MM.1S (cell line): ENCODE measurements around the gene TMEM44.
A peak's percentile ranks its signal among the peaks of the same experiment; 100 is the strongest.

Experiments used
- DNase-seq: peaks from one replicate; pipeline ENCODE4 v3.0.0-alpha.2; 2015
- H2AFZ ChIP-seq: fragments of 300-600 bp; sonication (generic); 2 replicates; pipeline ENCODE4 v1.6.0; 2016; ENCODE audit warnings: antibody characterized with exemption, low read length
- H3F3A ChIP-seq: fragments of 300-600 bp; sonication (generic); 2 replicates; pipeline ENCODE4 v1.6.1; 2016; ENCODE audit warnings: mild to moderate bottlenecking, antibody characterized with exemption, low read length, moderate library complexity, mixed read lengths; ENCODE audit not compliant: insufficient read depth
- H3K27ac ChIP-seq: fragments of 300-600 bp; sonication (generic); 2 replicates; pipeline ENCODE4 v1.5.1; 2016; ENCODE audit warnings: mild to moderate bottlenecking, low read length
- H3K27me3 ChIP-seq: fragments of 300-600 bp; sonication (generic); replicated peaks from 2 replicates; pipeline ENCODE4 v1.6.0; 2016; ENCODE audit warnings: low read length; ENCODE audit not compliant: insufficient read depth
- H3K36me3 ChIP-seq: fragments of 300-600 bp; sonication (generic); replicated peaks from 2 replicates; pipeline ENCODE4 v1.6.1; 2016; ENCODE audit warnings: mild to moderate bottlenecking, low read length, mixed read lengths; ENCODE audit not compliant: insufficient read depth
- H3K4me1 ChIP-seq: fragments of 300-600 bp; sonication (generic); 2 replicates; pipeline ENCODE4 v1.6.1; 2016; ENCODE audit warnings: low read length, mixed read lengths
- H3K4me2 ChIP-seq: fragments of 300-600 bp; sonication (generic); 2 replicates; pipeline ENCODE4 v1.6.0; 2016; ENCODE audit warnings: low read depth, low read length
- H3K4me3 ChIP-seq: fragments of 300-600 bp; sonication (generic); 2 replicates; pipeline ENCODE4 v1.5.1; 2016; ENCODE audit warnings: low read length, mixed read lengths
- H3K79me2 ChIP-seq: fragments of 300-600 bp; sonication (generic); 2 replicates; pipeline ENCODE4 v1.6.1; 2016; ENCODE audit warnings: mixed run types, low read length, mixed read lengths
- H3K9ac ChIP-seq: fragments of 300-600 bp; sonication (generic); 2 replicates; pipeline ENCODE4 v1.6.1; 2016; ENCODE audit warnings: low read length, mixed read lengths
- H3K9me2 ChIP-seq: fragments of 300-600 bp; sonication (generic); replicated peaks from 2 replicates; pipeline ENCODE4 v1.6.1; 2016; ENCODE audit warnings: mild to moderate bottlenecking, low read length, mixed read lengths; ENCODE audit not compliant: insufficient read depth
- H3K9me3 ChIP-seq: fragments of 300-600 bp; sonication (generic); replicated peaks from 2 replicates; pipeline ENCODE4 v1.6.1; 2016; ENCODE audit warnings: mild to moderate bottlenecking, low read length, mixed read lengths; ENCODE audit not compliant: insufficient read depth
- H4K20me1 ChIP-seq: fragments of 300-600 bp; sonication (generic); 2 replicates; pipeline ENCODE4 v1.6.1; 2016; ENCODE audit warnings: mild to moderate bottlenecking, low read length, moderate library complexity, mixed read lengths; ENCODE audit not compliant: insufficient read depth
- EZH2 ChIP-seq: fragments of 300-600 bp; sonication (generic); optimal IDR thresholded peaks from 2 replicates; pipeline ENCODE3; 2017; ENCODE audit warnings: low read depth, mild to moderate bottlenecking, antibody characterized with exemption, low read length, mixed read lengths
- EZH2phosphoT487 ChIP-seq: fragments of 300-600 bp; sonication (generic); IDR thresholded peaks from 2 replicates; pipeline ENCODE4 v1.6.1; 2018; ENCODE audit warnings: antibody characterized with exemption, low read length
- TF ChIP-seq, protein P1 (sequence below): fragments of 300-600 bp; sonication (generic); IDR thresholded peaks from 2 replicates; pipeline ENCODE4 v1.5.1; 2016; ENCODE audit warnings: antibody characterized with exemption, low read length, mixed read lengths

TMEM44 gene

DNA sequence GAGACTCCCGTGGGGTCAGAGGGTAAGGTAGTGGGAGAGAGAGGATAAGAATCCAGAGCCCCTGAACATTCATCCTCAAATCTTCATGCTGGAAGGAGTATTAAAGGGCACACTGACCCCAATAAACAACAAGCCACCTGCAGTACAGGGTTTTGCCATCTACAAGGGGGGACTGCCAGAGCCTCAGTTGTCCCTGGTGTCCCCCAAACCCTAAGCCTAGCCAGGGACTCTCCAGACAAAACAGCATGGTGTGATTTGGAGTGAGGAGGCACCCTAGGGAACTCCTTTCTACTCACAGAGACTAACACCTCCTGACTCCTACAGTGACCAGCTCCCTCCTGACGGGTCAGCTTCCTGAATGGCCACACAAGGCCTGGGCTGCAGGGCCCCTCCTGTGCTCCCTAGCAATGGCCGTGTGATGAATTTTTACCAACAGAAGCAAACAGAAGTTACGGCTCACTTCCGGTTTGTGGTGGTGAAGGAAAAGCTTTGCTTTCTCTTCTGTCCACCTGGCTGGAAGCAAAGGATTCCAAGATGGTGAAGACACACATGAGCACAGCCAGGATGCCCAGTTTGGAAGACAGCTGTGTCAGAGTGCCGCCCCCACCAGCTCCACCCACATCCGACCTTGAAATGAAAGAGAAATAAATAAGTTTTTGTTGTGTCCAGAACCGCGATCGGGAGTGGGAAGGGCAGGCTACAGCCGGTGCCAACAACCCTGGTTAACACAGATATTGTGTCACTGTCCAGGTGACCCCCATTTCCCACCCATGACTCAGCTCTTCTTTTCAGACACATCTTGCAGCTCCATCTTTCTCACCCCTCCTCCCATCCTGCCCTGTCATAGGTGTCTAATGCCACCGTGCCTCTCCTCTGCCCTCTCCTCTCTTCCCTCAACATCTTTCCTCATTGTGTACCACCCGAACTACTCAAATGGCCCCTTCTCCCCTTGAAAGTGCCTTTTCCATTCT is 76.8 kb downstream of the TMEM44 start:
- Histone ChIP-seq H3K4me3 (peak overlapping the region; percentile 62), H3K79me2 (no peaks in the 10 kb centered on the region), H3K4me2 (peak overlapping the region; percentile 48), H2AFZ (peak overlapping the region; percentile 44), H3K36me3 (no peaks in the 10 kb centered on the region), H3K9ac (peak overlapping the region; percentile 41), H4K20me1 (no peaks in the 10 kb centered on the region), H3K27ac (no peak overlapping the region; the same call in 1 of the 2 replicates), H3K27me3 (no peaks in the 10 kb centered on the region), H3F3A (no peaks in the 10 kb centered on the region), H3K4me1 (no peaks in the 10 kb centered on the region), H3K9me3 (no peaks in the 10 kb centered on the region), H3K9me2 (no peaks in the 10 kb centered on the region)
- peak; percentile 28 for DNase-seq
- no peak for TF ChIP-seq EZH2phosphoT487
- TF ChIP-seq, protein P1, sequence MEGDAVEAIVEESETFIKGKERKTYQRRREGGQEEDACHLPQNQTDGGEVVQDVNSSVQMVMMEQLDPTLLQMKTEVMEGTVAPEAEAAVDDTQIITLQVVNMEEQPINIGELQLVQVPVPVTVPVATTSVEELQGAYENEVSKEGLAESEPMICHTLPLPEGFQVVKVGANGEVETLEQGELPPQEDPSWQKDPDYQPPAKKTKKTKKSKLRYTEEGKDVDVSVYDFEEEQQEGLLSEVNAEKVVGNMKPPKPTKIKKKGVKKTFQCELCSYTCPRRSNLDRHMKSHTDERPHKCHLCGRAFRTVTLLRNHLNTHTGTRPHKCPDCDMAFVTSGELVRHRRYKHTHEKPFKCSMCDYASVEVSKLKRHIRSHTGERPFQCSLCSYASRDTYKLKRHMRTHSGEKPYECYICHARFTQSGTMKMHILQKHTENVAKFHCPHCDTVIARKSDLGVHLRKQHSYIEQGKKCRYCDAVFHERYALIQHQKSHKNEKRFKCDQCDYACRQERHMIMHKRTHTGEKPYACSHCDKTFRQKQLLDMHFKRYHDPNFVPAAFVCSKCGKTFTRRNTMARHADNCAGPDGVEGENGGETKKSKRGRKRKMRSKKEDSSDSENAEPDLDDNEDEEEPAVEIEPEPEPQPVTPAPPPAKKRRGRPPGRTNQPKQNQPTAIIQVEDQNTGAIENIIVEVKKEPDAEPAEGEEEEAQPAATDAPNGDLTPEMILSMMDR: no peak

DNA sequence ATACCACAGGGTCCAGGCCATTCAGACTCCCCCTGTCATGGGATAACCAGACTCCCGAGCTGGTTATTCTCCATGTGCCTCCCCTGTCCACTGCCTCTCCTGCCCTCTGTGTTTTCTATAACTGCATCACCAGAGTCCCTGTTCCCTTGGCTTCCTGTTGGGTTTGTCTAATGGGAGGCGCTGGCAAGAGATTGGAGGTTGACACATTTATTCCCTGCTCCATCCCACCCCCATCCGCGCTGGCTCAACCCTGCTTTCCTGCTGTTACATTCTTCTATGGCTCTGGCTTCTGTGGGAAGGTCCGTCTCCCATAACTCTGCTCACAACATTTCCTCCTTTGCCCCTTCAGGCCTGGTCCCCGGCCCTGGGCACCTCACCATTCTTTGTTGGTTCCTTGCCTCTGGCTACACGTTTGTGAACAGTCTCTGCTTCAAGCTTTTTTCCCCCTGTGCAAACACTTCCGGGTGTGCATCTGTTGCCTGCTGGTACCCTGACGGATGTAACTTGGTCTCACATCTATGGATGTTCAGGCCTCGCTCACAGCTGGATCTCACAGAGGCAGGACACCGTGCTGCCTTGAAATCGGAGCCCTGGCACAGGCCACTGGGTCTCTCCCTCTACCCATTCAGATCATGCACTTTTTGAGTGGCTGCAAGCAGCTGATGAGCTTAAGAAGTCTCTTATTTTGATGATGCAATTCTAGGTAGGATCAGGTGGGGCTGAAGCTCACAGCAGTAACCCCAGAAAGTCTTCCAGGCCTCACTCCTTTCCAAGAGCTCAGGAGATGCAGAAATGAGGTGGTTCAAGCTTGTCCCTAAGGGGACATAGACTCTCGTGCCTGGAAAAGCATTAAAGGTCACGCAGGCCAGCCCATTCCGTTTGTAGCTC is 77.8 kb downstream of the TMEM44 start:
- Histone ChIP-seq H3K4me3 (no peak overlapping the region), H3K36me3 (no peaks in the 10 kb centered on the region), H4K20me1 (no peaks in the 10 kb centered on the region), H3K27me3 (no peaks in the 10 kb centered on the region), H3K9me3 (no peaks in the 10 kb centered on the region), H3F3A (no peaks in the 10 kb centered on the region), H3K4me2 (no peak overlapping the region), H3K9me2 (no peaks in the 10 kb centered on the region), H3K9ac (no peak overlapping the region), H3K27ac (no peak overlapping the region), H3K79me2 (no peaks in the 10 kb centered on the region), H3K4me1 (no peaks in the 10 kb centered on the region), H2AFZ (peak overlapping the region; percentile 44)
- no peak for DNase-seq
- TF ChIP-seq EZH2 (no peak), EZH2phosphoT487 (no peak)
- TF ChIP-seq, protein P1: no peak

DNA sequence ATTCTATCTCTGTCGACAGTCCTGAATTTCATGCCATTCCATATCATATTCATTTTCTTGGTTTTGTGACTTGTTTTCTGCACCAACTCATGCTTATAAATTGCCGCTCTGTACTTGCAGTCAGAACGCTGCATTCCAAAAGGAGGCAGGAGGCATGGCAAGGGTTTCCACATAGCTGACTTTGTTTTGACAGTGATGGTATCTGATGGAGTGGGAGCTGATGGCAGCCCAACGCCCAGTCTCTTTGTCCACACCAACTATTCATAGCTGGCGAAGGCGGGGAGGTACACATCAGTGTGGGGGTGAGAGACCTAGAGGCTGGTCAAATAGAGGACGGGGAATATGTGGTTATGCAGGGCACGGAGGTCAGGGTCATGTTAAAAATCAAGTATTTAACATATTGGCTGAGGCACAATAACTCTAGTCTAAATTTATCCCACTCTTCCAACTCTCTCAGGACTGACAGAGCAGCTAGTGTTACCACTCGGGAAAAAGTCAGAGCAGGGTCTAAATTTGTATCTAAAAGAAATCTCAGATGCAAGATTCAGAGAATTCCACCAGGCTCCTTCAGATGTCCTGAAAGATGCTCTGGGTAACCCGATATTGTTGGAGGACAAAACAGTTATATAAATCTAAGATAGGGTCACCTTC is 78.6 kb downstream of the TMEM44 start:
- Histone ChIP-seq H3K79me2 (no peaks in the 10 kb centered on the region), H3K4me1 (no peaks in the 10 kb centered on the region), H3F3A (no peaks in the 10 kb centered on the region), H3K9ac (no peak overlapping the region), H3K4me3 (no peak overlapping the region), H3K36me3 (no peaks in the 10 kb centered on the region), H2AFZ (no peak overlapping the region), H3K9me2 (no peaks in the 10 kb centered on the region), H3K9me3 (no peaks in the 10 kb centered on the region), H3K27me3 (no peaks in the 10 kb centered on the region), H3K4me2 (no peak overlapping the region), H4K20me1 (no peaks in the 10 kb centered on the region), H3K27ac (no peak overlapping the region)
- no peak for DNase-seq
- no peak for TF ChIP-seq EZH2phosphoT487
- TF ChIP-seq EZH2: no peak
- TF ChIP-seq, protein P1: no peak
